ENCODE data around the gene FAF1. TPM values are rescaled to one million over a fixed set of nuclear protein-coding genes. Genes with fewer than 3 reads are reported as not detected.
"Not testable (repeated sequence)": the region's sequence is repeated elsewhere in the genome, so short reads cannot be mapped to it uniquely, and the experiment has no call there.

FAF1 gene
- total RNA-seq, 1 experiment from 2014 or later, result 73.2 TPM

DNA sequence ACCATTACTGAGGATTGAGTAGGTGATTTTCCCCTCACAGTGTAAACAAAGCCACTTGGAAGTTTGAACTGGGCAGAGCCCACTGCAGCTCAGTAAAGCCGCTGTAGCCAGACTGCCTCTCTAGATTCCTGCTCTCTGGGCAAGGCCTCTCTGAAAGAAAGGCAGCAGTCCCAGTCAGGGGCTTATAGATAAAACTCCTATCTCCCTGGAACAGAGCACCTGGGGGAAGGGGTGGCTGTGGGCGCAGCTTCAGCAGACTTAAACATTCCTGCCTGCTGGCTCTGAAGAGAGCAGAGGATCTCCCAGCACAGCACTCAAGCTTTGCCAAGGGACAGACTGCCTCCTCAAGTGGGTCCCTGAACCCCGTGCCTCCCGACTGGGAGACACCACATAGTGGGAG is 45.5 kb upstream of the FAF1 start:
- H2AFZ ChIP-seq (ENCODE audit: low read depth, low read length, poor library complexity, severe bottlenecking); H3K4me1 ChIP-seq (ENCODE audit: control insufficient read depth in 1 of 2, insufficient read depth in 2 of 2, low read length in 2 of 2); H3K4me2 ChIP-seq (ENCODE audit: low read length); H3K36me3 ChIP-seq (ENCODE audit: control insufficient read depth in 1 of 2, insufficient read depth in 2 of 2, low read length in 2 of 2); RAD21 ChIA-PET (ENCODE audit: low non-redundant PET in 1 of 2, low total read pairs in 2 of 2, uncharacterized antibody in 2 of 2, unreplicated experiment in 2 of 2); H3K27me3 ChIP-seq (ENCODE audit: insufficient read depth, low read length); H3K4me3 ChIP-seq (replicated peaks in 1 of 2; ENCODE audit: low read depth in 1 of 2, low read length in 2 of 2); BruUV-seq (replicated peaks); H3K9me2 ChIP-seq (ENCODE audit: insufficient read depth); H3K79me2 ChIP-seq (ENCODE audit: insufficient read depth, low read length); H4K20me1 ChIP-seq (ENCODE audit: insufficient read depth); ATAC-seq; intact Hi-C loops (cut with micrococcal nuclease); H3K9me3 ChIP-seq (ENCODE audit: control insufficient read depth in 1 of 2, insufficient read depth in 1 of 2, low read depth in 1 of 2, low read length in 2 of 2); H3K9ac ChIP-seq (ENCODE audit: low read length); DNase-seq (ENCODE audit: low read depth, low spot score); H3K27ac ChIP-seq (ENCODE audit: low read depth, low read length); POLR2A ChIA-PET; CTCF ChIA-PET: not testable (repeated sequence)

DNA sequence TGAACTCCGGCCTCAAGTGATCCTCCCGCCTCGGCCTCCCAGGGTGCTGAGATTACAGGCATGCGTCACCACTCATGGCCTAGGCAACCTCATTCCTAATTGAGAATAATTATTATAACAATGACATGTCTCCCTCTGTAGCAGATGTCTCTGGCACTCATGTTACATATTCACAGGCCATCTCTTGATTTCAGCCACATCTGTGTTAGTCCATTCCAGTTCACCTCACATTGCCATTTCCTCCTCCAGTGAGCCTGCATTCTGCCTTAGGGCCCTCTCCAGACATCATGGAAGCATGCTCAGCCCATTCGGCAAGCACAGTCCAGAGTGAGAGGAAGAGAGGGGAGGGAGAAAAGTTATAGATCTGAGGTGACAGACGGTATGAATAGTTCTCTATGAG is 42.4 kb upstream of the FAF1 start:
- H3K36me3 ChIP-seq (ENCODE audit: control insufficient read depth in 1 of 2, insufficient read depth in 2 of 2, low read length in 2 of 2), result no peaks in the 10 kb centered on the region
- ATAC-seq, result no peak
- ChIA-PET RAD21 (ENCODE audit: low non-redundant PET in 1 of 2, low total read pairs in 2 of 2, uncharacterized antibody in 2 of 2, unreplicated experiment in 2 of 2) (no interaction called here), POLR2A (no interaction called here), CTCF (no interaction called here)
- H3K9me3 ChIP-seq (ENCODE audit: control insufficient read depth in 1 of 2, insufficient read depth in 1 of 2, low read depth in 1 of 2, low read length in 2 of 2), result no peaks in the 10 kb centered on the region
- intact Hi-C loops (cut with micrococcal nuclease), result no loop called here
- no peak for TF ChIP-seq TCF7L2 (IDR thresholded peaks at IDR 0.05; ENCODE audit: borderline replicate concordance, extremely low read depth, insufficient read depth, insufficient read length)
- no peak for TF ChIP-seq POLR2A (IDR thresholded peaks at IDR 0.05; ENCODE audit: borderline replicate concordance, extremely low read depth, insufficient read depth, insufficient read length)
- TF ChIP-seq ZFX (IDR thresholded peaks at IDR 0.05), result no peak
- H3K27ac ChIP-seq (ENCODE audit: low read depth, low read length), result no peak overlapping the region
- H3K4me3 ChIP-seq (replicated peaks in 1 of 2; ENCODE audit: low read depth in 1 of 2, low read length in 2 of 2), result no peak overlapping the region
- H3K79me2 ChIP-seq (ENCODE audit: insufficient read depth, low read length), result no peaks in the 10 kb centered on the region
- no peaks in the 10 kb centered on the region for H3K27me3 ChIP-seq (ENCODE audit: insufficient read depth, low read length)
- H4K20me1 ChIP-seq (ENCODE audit: insufficient read depth), result no peaks in the 10 kb centered on the region
- H3K4me2 ChIP-seq (ENCODE audit: low read length), result no peak overlapping the region
- no peaks in the 10 kb centered on the region for H3K9me2 ChIP-seq (ENCODE audit: insufficient read depth)
- H3K4me1 ChIP-seq (ENCODE audit: control insufficient read depth in 1 of 2, insufficient read depth in 2 of 2, low read length in 2 of 2), result no peaks in the 10 kb centered on the region
- BruUV-seq (replicated peaks), result no TSS peak
- no peak for DNase-seq (ENCODE audit: low read depth, low spot score)
- H2AFZ ChIP-seq (ENCODE audit: low read depth, low read length, poor library complexity, severe bottlenecking), result no peak overlapping the region
- H3K9ac ChIP-seq (ENCODE audit: low read length), result no peak overlapping the region

- no peaks in the 10 kb centered on the region for H3K36me3 ChIP-seq (ENCODE audit: control insufficient read depth in 1 of 2, insufficient read depth in 2 of 2, low read length in 2 of 2)
- H3K79me2 ChIP-seq (ENCODE audit: insufficient read depth, low read length), result no peaks in the 10 kb centered on the region
- no peaks in the 10 kb centered on the region for H3K4me1 ChIP-seq (ENCODE audit: control insufficient read depth in 1 of 2, insufficient read depth in 2 of 2, low read length in 2 of 2)
- ATAC-seq, result no peak
- H3K4me3 ChIP-seq (replicated peaks in 1 of 2; ENCODE audit: low read depth in 1 of 2, low read length in 2 of 2), result no peak overlapping the region
- no TSS peak for BruUV-seq (replicated peaks)
- H3K9me2 ChIP-seq (ENCODE audit: insufficient read depth), result no peaks in the 10 kb centered on the region
- H3K9me3 ChIP-seq (ENCODE audit: control insufficient read depth in 1 of 2, insufficient read depth in 1 of 2, low read depth in 1 of 2, low read length in 2 of 2), result no peaks in the 10 kb centered on the region
- H3K4me2 ChIP-seq (ENCODE audit: low read length), result no peak overlapping the region
- no peaks in the 10 kb centered on the region for H3K27me3 ChIP-seq (ENCODE audit: insufficient read depth, low read length)
- no peaks in the 10 kb centered on the region for H4K20me1 ChIP-seq (ENCODE audit: insufficient read depth)
- no peak overlapping the region for H3K27ac ChIP-seq (ENCODE audit: low read depth, low read length)
- peak overlapping the region; percentile 27 for H2AFZ ChIP-seq (ENCODE audit: low read depth, low read length, poor library complexity, severe bottlenecking)
- no peak for DNase-seq (ENCODE audit: low read depth, low spot score)
- RAD21 ChIA-PET (ENCODE audit: low non-redundant PET in 1 of 2, low total read pairs in 2 of 2, uncharacterized antibody in 2 of 2, unreplicated experiment in 2 of 2), result interaction anchor here in 1 of 2 experiments (0.5 kb wide), 1 partner anchor 106 kb away, joined by 6 read pairs; no protein-coding TSS in a partner anchor
- no peak overlapping the region for H3K9ac ChIP-seq (ENCODE audit: low read length)
- CTCF ChIA-PET, result no interaction called here
- intact Hi-C loops (cut with micrococcal nuclease), result no loop called here
- POLR2A ChIA-PET, result no interaction called here
- TF ChIP-seq POLR2A (IDR thresholded peaks at IDR 0.05; ENCODE audit: borderline replicate concordance, extremely low read depth, insufficient read depth, insufficient read length), result no peak
- TF ChIP-seq FOSL1 (IDR thresholded peaks at IDR 0.05; ENCODE audit: low read depth), result no peak
- no peak for TF ChIP-seq EGR1 (IDR thresholded peaks at IDR 0.05; ENCODE audit: low read depth)
- TF ChIP-seq SP1 (IDR thresholded peaks at IDR 0.05; ENCODE audit: low read depth), result no peak
- TF ChIP-seq CTCF (IDR thresholded peaks at IDR 0.05 in 2 of 3, conservative IDR thresholded peaks at IDR 0.05 in 1 of 3; ENCODE audit: borderline replicate concordance in 1 of 3, insufficient read depth in 1 of 3, low read depth in 2 of 3, low read length in 2 of 3), result no peak
- TF ChIP-seq SIN3A (IDR thresholded peaks at IDR 0.05; ENCODE audit: low read depth), result no peak
- TF ChIP-seq POLR2AphosphoS5 (IDR thresholded peaks at IDR 0.05; ENCODE audit: low read depth, low read length), result no peak
- TF ChIP-seq SRF (IDR thresholded peaks at IDR 0.05; ENCODE audit: low read depth), result no peak
- no peak for TF ChIP-seq CBX3 (IDR thresholded peaks at IDR 0.05; ENCODE audit: low read depth)
- TF ChIP-seq ELF1 (IDR thresholded peaks at IDR 0.05; ENCODE audit: borderline replicate concordance, low read depth), result no peak
Observed at GRCh38 chr1:51000651-51001050, 40.6 kb upstream of the FAF1 start.
